Upper lobe of left lung (tissue), 4 donors: ENCODE results near the gene SLC26A8.

Experiments used
- CTCF ChIP-seq, 6 experiments: fragments of 450-650 bp in 4 of 6; fragments of 200-600 bp in 2 of 6; sonication (generic) in 2 of 6; IDR thresholded peaks; one replicate each; pipeline ENCODE4 v1.5.1; 2016 to 2019; ENCODE audit warnings: antibody characterized with exemption in 6 of 6
- EP300 ChIP-seq, 4 donors: sonication (generic); formaldehyde crosslinking; IDR thresholded peaks; one replicate each; pipeline ENCODE4 v1.5.1; 2017; ENCODE audit warnings: antibody characterized with exemption in 4 of 4, control low read depth in 2 of 4
- POLR2AphosphoS5 ChIP-seq, 2 donors: sonication (generic); formaldehyde crosslinking; IDR thresholded peaks; one replicate each; pipeline ENCODE4 v1.5.1; 2017; ENCODE audit warnings: antibody characterized with exemption in 2 of 2

GRCh38 chr6:35907750-35908149, 116.7 kb downstream of the SLC26A8 start:
- TF ChIP-seq POLR2AphosphoS5 (IDR thresholded peaks at IDR 0.05) (no peak), CTCF (IDR thresholded peaks at IDR 0.05) (no peak), EP300 (IDR thresholded peaks at IDR 0.05) (no peak)
